HG03439 (cell line): ENCODE data around the gene GPRIN1.
"Not testable (repeated sequence)": the region's sequence is repeated elsewhere in the genome, so short reads cannot be mapped to it uniquely, and the experiment has no call there.

Source experiments
- ATAC-seq: cut with Tn5 transposase; IDR thresholded peaks from one replicate; pipeline ENCODE4 v1.9.1; 2021; ENCODE audit warnings: mild to moderate bottlenecking, moderate library complexity; ENCODE audit not compliant: unreplicated experiment

Gene GPRIN1

GRCh38 chr5:176599749-176600430 is 10.1 kb downstream of the GPRIN1 start:
- not testable (repeated sequence) for ATAC-seq

DNA sequence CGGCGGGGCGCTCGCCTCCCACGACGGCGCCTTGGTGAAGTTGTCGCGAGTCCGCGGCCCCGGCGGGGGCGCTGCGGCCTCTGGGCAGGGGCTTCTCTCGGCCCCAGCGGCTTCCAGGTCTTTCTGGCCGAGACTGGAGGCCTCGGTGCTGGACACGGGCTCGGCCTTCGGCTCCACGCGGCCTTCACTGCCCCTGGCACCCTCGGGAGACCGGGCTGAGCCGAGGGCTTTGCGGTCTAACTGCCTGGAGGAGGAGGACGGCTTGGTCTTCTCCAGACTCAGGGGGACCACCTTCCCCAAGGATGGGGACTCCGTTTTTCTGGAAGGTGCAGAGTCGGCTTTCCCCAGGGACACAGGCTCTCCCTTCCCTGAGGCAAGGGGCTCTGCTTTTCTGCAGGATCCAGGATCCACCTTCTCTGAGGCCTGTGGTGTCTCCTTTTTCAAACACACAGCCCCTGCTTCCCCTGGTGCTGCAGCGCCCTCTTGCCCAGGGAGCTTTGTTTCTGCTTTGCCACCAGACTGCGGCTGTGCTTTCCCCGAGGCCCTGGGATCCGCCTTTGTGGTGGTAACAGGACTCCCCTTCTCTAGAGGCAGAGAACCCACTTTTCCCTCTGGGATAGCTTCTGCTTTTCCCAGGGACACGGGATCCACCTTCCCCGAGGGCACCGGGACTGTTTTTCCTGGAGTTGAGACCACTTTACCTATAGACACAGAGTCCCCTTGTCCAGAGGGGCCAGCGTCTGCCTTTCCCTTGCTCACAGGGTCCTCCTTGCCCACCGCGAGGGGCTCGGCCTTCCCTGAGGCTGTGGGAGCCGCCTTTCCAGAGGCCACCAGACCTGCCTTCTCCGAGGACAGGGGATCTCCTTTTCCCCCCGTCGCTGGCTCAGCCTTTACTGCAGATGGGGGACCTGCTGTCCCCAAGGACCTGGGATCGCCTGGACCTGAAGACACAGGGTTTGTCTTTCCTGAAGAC is 12.3 kb downstream of the GPRIN1 start:
- no peak for ATAC-seq

DNA sequence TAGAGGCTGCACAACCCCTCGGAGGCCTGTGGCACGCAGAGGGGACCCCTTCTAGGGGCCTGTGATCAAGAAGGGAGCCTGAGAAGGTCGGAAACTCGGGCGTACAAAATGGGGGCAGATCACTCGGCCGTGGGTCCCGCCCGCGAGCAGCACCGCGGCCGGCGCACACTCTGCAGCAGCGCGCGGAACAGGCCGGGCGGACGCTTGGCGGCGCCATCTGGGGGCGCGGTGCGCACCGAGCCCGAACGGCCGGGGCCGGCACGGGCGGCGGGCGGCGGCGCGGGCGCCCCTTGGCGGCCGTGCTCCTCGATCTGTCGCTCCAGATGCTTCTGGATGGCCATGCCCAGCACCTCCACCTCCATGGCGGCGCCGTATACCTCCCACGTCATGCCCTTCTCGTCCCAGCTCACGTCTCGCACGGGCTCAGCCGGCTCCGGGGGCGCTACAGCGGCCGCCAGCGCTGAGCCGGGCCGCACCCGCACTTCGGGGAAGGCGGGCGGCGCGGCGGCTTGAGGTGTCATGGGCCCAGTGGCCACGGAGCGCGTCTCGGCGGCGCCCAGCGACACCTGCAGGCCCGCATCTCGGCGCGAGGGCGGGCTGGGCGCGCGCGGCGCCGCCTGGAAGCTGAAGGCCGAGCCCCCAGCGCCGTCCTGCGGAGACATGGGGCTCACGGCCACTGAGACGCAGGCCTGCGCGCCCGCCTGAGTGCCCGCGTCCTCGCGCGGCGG is 13.1 kb downstream of the GPRIN1 start:
- no peak for ATAC-seq

- no peak for ATAC-seq
These were observed 13.8 kb downstream of the GPRIN1 start for GRCh38 chr5:176596069-176596644.

- no peak for ATAC-seq
These were observed 14.5 kb downstream of the GPRIN1 start for GRCh38 chr5:176595386-176595943.

DNA sequence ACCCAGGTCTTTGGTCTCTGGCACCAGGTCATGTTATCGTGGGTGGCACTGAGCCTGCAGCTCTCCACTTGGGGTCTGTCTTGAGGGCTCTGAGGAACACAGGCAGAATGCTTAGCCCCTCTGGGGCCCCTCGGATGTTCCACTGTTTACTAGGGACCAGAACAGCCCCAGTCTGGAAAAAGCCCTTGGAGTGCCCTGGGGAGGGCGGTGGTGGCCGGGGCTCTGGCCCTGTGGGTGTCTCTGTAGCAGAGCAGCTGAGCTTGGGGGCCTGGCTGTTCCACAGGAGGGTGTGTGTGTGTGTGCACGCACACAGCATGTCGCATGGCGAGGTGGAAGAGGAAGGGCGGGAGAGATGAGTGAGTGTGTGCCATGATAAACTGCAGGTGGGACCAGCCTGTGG is 15.4 kb downstream of the GPRIN1 start:
- ATAC-seq = no peak

GRCh38 chr5:176593273-176593869 is 16.6 kb downstream of the GPRIN1 start:
- no peak for ATAC-seq

- ATAC-seq = no peak
These were observed 17.4 kb downstream of the GPRIN1 start for GRCh38 chr5:176592573-176592972.

DNA sequence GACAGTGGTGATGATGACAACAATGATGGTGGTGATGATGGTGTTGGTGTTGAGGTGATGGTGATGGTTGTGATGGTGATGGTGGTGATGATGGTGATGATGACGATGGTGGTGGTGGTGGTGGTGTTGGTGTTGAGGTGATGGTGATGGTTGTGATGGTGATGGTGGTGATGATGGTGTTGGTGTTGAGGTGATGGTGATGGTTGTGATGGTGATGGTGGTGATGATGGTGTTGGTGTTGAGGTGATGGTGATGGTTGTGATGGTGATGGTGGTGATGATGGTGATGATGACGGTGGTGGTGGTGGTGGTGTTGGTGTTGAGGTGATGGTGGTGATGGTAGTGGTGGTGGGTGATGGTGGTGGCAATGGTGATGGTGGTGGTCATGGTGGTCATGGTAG is 18.3 kb downstream of the GPRIN1 start:
- not testable (repeated sequence) for ATAC-seq

GRCh38 chr5:176590035-176590717 is 19.8 kb downstream of the GPRIN1 start:
- ATAC-seq = no peak

- no peak for ATAC-seq
These were observed 20.8 kb downstream of the GPRIN1 start for GRCh38 chr5:176589039-176589769.

GRCh38 chr5:176588297-176588696 is 21.7 kb downstream of the GPRIN1 start:
- no peak for ATAC-seq

DNA sequence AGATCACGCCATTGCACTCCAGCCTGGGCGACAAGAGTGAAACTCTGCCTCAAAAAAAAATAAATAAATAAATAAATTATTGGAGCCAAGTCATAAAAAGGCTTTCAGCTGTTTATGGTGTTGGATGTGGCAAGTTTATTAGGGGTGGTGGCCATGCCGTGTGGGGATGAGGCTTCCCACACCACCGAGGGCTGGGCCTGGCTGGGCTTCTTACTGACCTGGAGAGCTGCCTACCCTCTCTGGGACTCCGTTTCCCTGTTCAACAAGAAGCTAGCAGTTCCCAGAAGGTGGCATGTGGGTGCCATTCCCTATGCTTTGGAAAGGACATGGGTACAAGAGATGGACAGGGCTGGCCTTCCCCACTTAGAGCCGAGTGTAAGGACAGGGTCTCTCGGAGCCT is 22.6 kb downstream of the GPRIN1 start:
- ATAC-seq = no peak

DNA sequence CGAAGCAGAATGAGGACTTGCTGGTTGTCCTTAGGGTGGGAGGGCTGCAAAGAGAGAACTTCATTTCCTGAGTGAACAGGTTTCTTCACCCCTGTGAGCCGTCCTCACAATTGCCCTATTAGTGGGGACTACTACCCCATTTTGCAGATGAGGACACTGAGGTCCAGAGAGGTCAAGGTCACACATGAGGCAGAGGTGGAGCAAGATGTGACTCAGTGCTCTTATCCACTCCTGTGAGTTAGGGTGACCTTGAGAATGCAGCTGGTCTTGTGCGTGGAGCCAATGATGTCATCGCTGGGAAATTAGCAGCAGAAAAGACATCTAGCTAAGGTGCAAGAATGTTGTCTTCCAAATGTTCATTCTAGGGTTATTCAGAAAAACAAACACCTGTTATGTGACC is 26.9 kb downstream of the GPRIN1 start:
- no peak for ATAC-seq

GRCh38 chr5:176581361-176581760 is 28.6 kb downstream of the GPRIN1 start:
- no peak for ATAC-seq

GRCh38 chr5:176579323-176579722 is 30.6 kb downstream of the GPRIN1 start:
- no peak for ATAC-seq

DNA sequence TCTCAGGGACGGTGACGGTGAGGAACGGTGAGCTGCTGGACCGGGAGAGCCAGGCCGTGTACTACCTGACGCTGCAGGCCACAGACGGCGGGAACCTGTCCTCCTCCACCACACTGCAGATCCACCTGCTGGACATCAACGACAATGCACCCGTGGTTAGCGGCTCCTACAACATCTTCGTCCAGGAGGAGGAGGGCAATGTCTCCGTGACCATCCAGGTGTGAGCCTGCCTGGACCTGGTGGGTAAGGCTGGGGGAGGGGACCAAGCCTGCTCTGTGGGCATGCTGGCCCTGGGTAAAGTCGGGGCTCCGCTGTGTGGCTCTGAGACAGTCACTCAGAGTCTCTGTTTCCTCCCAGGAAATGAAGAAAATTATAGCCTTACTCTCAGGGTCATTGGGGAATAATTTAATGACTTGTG is 31.6 kb downstream of the GPRIN1 start:
- ATAC-seq = no peak

DNA sequence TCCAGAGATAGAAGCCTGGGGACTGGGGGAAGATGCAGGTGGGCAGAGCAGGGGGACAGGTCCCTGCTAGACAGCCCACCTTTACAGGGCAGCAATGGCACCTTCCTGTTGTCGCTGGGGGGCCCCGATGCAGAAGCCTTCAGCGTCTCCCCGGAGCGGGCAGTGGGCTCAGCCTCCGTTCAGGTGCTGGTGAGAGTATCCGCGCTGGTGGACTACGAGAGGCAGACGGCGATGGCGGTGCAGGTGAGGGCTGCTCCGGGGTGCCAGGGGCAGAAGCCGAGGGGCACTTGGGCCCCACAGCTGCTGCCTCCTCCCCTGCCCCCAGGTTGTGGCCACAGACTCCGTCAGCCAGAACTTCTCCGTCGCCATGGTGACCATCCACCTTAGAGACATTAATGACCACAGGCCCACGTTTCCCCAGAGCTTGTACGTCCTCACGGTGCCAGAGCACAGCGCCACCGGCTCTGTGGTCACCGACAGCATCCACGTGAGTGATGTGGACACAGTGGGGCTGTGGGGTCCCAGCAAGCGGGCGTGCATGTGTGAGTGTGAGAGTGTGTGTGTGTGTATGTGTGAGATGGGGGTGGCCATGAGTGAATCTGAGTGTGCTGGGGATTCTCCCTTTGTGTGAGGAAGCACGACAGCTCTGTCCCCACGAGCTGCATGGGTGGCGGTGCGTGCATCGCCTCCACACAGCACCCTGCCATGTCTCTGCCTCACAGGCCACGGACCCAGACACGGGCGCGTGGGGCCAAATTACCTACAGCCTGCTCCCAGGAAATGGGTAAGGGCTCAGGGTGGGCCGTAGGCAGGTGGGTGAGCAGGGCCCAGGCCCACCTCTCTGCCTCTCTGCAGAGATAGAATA is 32.4 kb downstream of the GPRIN1 start:
- no peak for ATAC-seq
